GM19099 (cell line): ENCODE measurements around the gene SOX2.

ENCODE experiments used
- POLR2A ChIP-seq: IDR thresholded peaks from 3 replicates; pipeline ENCODE4 v1.6.1; 2011; ENCODE audit warnings: low read depth; ENCODE audit not compliant: insufficient read length; ENCODE audit errors: extremely low read depth

SOX2 gene

DNA sequence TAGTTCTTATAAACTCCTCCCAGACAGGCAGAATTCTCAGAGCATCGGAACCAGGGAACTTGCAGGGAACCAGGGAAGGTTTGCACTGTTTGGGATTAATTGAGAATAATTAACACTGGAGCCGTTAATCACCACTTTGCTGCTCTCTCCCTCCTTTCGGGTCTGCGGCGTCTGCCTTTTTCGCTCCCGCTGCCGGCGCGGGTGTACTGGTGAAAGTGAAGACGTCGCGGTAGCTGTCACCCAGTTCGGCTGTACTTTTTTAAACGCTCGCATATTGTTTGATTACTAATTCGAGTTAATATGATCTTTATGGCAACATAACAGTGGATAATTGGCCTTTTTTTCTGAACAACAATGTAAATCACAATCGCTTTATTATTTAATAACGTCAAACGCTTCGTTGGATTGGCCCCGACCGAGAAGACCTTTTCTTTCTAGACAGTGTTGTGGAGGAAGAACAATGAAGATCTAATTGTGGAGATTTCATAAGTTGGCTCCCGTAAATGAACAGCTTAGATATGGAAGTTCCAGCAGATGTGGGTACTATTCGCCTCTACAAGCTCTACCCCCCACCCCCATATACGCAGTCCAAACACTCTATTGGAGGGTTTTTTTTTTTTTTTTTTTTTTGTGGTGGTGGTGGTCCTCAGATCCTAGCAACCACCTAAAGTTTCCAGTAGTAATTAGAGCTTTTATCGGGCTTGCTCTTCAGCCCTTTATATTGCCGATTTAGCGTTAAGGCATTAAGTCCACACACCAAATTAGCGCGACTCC lies 12.7 kb downstream of the SOX2 start:
- no peak for TF ChIP-seq POLR2A

DNA sequence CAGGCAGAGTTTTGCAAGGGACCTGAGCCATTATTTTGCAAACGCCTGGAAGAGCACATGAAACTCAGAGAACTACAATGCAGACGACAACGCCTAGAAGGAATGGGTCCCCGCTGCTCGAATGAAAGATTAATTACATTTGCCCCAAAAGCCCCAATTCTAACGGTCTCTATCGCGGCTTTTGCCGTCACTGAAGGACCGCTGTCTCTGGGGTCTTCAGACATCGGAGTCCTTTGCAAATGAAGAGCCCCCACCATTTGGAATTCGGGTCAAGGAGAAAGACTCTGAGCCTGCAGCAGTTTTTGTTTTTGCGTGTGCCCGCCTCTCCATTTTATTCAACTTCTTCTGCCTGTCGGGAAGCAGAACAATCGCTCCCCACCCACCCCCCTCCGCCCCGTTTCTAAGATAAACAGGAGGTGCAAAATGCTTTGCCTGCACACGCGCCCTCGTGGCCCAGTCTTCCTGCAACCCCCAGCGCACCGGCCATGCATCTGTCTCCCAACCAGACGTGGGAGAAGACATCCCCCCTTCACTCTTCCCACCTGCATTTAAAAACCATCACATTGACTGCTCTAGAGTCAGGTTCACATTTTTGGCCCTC lies 13.5 kb downstream of the SOX2 start:
- no peak for TF ChIP-seq POLR2A

DNA sequence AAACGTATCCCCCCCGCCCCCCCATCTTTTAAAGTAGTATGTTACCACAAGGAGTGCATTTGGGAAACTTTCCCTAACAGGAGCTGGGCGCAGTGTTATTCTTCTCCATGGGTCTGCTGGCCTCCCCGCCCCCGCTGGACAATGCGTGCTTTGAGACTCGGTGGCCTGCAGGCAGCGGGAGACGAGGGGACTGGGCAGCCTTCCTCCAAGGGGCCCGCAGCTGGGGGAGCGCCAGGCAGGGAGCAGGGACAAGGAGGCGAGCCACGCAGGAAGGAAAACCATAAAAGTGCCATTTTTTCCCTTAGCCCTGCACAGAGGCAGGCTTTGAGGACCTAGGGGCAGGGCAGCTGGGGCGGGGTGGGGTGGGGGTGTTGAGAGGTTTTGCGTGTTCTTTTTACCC lies 14.1 kb downstream of the SOX2 start:
- no peak for TF ChIP-seq POLR2A

DNA sequence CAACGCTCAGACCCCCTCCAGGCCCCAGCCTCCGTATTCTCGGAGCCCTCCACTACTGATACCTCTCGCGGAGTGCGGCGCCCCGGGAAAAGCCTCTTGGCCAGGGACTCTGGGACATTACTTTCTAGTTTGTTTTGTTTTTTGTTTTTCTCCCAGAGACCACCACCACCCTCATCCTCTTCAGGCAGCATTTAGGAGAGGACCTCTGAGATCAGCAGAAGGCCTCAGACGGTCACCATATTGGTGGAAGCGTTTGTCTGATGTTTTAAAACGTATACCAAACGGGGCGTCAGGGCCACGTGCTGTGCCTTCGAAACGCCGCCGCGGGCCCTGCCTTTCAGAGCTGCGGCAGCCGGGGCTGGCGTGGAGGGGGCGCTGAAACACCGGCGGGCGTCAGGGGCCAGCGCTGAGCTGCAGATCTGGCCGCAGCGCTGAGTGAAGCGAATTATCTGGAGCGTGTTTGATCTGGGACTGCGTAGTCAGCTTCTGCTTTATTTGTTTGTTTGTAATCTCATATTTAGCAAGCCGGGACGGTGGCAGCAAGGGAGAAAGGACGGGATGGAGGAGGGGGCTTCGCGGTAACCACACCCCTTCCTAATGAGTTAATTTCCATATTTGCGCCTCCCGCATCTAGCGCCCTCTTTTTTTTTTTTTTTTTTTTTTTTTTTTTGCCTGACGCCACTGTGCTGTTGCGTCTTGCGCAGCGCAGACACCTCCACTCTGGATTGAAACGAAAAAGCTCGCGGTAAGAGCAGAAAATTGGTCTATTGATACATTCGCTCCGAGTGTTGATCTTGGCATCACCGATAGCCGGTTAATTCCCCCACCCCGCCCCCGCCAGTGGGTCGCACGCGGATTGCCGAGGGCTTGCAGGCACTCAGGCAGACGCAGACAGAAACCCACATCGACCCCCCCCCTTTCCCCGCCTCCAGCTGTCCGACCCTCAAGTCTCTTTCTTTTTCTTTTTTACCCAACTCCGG lies 14.9 kb downstream of the SOX2 start:
- no peak for TF ChIP-seq POLR2A

DNA sequence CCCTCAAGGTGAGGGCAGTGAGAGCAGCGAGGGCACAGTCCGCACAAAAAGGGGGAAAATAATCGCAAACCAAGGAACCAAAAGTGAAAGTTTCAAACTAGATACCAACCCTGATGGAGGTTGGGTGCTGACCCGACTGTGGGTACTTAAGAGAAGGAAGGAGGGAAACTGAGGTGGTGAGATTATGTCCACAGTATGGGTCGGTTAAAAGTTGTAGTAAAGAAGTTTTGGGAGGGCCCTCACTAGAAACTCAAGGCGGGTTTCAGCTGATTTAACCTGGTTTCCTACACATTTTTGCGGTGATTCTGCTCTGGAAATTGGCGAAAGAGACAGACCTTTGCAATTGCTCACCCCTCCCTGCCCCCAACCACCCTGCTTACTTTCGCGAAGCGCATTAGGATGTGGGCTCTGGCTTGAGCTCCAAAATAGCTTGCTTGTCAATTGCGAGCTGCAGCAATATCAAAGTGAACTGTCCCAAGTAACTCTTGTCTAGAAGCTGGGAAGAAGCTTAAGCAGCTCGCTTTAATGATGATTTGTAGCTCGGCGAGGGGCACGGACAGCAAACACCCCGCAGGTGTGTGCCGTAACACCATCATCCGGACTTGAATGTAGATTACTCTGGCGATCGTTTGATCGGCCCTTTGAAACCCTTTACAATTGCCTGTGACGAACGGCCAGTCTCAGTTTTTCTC lies 15.8 kb downstream of the SOX2 start:
- TF ChIP-seq POLR2A, result no peak

DNA sequence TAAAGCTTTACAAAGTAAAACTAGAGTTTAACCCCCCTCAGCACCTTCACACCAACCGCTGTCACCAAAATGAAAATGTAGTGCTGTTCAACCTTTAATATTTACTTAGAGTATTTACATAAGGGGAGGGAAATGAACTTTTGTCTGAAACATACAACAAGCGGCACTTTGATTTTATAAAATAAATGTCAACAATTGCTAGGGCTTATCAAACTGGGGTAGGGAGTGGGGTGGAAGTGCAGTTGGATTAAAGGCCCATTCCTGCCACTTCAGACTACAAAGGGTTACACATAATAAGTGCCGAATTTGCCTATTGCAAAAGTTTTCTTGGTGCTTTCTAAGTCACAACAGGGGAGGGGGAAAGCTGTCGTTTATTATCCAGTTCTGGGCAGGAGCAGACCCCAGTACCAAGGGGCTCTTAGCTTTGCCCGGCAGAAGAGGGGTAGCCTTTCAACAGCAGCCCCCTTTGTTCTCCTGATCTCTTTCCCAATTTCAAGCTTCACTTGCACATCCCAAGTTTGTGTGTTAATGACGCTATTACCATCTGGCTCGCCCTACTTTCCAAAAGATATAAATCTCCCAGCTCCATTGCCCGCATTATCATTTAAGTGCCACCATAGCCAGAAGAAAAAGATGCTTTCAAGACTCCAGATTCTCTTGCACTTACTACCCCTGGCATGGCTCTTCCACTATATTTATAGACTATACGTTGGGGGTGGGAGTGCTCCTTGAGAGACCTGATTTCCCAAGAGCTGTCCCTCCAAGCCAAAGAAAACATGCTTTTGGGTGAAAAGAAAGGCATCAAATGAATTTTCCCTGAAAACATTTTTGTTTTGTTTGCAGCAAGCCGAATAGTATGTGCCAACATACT lies 17.0 kb downstream of the SOX2 start:
- TF ChIP-seq POLR2A, result no peak

DNA sequence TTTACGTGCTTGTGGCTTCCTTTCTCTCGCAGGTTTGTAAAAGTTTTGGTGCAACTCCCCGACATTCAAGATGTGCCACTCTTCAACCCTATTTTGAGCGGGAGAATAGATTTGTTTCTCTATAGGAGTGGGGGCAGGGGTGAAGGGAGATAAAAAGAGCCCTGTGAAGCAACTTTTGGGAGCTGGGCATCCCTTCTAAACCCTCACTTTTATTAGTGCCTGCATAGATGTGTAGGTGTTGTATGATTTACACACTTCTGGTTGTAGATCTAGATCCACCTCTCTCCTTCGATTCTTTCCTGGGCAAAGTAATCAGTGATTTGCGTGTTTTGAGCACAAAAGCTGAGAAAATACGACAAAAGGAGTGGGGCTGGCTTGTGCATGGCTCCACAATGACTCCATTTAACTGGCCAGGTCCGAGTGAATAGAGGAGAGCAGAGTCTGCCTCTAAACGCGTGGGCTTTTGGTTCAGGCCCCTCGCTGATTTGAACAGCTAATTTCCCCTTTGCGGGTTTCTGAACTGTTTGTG lies 17.7 kb downstream of the SOX2 start:
- TF ChIP-seq POLR2A, result no peak

DNA sequence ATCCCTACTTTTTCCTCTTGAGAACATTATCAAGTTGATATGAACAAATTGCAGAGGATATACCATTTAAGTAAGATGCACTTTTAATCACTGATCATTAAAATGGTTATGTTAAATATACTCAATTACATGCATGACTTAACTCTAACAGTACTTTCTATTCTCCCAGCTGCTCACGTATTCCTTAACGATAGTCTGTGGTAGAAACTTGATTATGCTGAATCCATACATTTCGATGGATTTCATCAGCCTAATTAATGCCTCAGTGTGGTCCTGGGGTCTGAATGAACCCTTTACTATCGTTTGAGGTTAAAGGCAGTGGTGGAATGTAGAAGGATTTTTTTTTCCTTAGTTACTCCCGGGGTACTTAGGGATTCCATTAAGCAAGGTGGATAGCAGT lies 18.6 kb downstream of the SOX2 start:
- no peak for TF ChIP-seq POLR2A

DNA sequence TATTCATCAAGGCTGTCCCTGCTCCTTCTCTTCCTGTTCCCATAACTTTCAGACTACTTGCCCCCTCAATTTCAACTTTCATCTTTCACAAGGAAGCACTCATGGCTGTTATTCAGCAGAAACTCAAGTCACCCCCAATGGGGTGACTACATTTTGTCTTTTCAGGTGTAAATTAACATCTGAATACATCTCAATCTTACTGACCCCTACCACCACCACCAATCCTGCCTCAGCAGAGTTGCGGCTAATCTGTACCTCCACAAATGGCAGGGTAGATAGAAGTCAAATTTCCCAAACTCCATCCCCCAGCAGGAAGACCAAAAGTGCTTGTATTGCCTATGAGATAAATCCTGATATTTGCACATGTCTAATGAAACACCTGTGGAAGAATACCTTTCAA lies 19.2 kb downstream of the SOX2 start:
- TF ChIP-seq POLR2A, result no peak

DNA sequence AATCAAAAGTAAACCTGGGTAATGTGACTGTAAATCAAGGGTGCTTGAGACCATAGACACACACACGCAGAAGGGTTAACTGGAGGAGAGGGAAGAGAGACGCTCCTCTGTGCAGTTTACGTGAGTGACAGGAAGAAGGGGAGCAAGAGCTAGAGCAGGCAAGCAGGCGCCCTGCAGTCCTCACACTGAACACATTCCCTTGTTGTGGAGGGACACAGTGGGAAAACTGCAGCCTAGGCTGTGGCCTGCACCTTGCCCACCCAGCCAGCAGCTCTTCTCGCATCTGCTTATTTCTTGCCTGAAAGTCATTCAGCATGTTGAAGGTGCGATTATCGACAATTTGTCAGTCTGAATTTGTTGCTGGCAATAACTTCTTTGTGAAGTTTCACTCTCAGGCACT lies 24.2 kb downstream of the SOX2 start:
- no peak for TF ChIP-seq POLR2A

DNA sequence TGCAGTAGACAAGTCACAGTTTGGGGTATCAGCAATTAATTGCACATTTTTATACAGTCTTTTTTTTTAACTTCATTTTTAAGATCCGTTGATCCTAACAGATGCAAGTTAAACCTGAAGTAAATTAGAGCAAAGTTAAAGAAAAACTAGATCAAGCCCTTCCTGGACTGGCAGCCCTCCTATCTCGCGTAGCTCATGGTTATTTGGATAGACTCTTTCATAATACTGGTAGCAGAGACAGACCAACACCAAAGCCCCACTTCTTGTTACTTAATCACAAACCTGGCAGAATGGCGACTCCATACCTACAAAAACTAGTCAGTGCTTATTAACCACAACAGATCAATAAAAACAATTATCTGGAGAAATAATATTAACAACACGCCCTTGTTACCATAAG lies 26.8 kb downstream of the SOX2 start:
- TF ChIP-seq POLR2A, result no peak

DNA sequence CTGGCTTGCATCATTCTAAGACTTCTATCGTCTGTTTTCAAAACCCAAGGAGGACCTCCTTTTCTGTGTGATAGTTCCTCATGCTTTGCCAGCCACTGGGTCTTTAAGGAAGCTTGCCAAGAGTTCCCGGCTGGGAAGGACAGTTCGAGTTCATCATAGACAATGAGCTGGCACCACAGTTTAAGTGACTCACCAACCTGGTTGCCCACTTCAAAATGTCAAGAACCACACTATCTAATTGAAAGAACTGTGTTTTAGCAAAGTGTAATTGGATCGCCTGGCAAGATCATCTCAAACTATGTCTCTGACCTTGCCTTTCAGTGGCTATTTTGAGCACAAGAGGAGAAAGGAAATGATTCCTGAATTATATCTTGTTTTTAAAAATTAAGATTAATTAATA lies 27.9 kb downstream of the SOX2 start:
- no peak for TF ChIP-seq POLR2A

DNA sequence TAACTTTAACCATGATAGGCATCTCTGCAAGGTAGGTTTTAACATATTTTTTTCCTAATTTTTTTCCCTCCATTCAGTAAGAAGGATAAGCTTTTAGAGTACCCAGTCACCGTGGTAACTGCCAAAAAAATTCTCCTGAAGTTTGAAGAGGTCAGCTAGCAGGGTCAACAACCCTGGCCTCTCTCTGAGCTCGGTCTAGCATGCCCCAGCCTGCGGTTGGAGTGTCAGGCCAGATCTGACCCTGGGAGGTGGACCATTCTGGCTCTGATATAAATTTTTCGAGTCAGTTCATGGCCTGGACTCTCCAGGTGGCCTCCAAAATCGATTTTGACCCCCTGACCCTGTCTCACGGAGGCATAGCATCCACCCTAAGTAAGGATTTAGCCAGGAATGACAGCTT lies 29.7 kb downstream of the SOX2 start:
- TF ChIP-seq POLR2A, result no peak

DNA sequence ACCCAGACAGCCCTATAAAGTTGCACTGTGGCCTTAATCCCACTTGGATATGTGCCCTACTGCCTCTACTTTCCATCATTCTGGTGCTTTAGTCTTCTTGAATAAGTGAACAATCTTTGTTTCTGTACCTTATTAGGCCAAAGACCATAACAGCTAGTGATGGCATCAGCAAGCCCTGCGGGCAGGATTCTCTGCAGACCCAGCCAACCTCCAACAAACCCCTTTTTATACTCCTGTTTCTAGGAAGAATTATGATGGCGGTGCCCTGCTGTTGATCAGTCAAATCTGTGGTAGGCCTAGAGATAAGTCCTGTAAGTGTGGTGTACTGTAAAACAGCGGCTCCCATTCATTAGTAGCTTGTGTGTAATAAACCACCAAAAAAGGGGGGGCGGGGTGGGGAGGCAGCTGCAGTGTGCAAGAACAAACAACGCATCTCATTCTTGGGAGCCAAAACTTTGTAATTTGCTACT lies 40.5 kb downstream of the SOX2 start:
- no peak for TF ChIP-seq POLR2A

DNA sequence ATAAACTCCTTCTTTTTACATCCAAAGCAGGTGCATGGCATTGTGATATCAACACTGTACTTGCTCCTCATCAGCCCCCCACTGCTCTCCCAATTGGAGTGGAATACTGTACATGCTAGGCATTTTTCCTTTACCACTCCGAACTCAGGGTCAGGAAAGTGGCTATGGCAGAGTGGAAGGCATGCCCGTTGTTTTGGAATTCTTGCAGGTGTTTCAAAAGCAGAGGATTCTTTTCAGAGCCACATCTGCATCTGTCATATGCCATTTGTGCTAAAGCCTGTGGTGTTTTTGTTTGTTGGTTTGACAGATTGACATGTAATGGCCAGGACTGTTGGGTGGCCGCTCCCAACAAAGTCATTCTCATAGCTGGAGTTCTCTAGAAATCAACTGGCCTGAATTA lies 41.7 kb downstream of the SOX2 start:
- no peak for TF ChIP-seq POLR2A
